H1 (cell line): Measurements from ENCODE around the gene GALNT15. TPM values are rescaled to one million over a fixed set of nuclear protein-coding genes. Genes with fewer than 3 reads are reported as not detected.

ENCODE experiments used
- CTCF ChIA-PET: fragments of 300-600 bp; sonication (Branson Sonifier 250); formaldehyde crosslinking; loops from one replicate; lab custom pipeline; 2021; ENCODE audit not compliant: partially characterized antibody; lab: Charles Lee
- POLR2A ChIA-PET: fragments of 300-600 bp; sonication (Branson Sonifier 250); formaldehyde crosslinking; loops from one replicate; lab custom pipeline; 2021; ENCODE audit warnings: inconsistent platforms; ENCODE audit not compliant: partially characterized antibody; lab: Charles Lee
- DNase-seq, 2 experiments: peaks; one replicate each; pipeline versions ENCODE4 v3.0.0 to v3.0.0-alpha.2; 2010 to 2022; ENCODE audit warnings: low spot score in 2 of 2, low read depth in 1 of 2, mixed read lengths in 1 of 2
- FAIRE-seq: peaks from 2 replicates; lab custom pipeline; 2011; peaks lifted over from hg19 to GRCh38; lab: Jason Lieb, UNC
- H2AFZ ChIP-seq: 2 replicates; pipeline ENCODE4 v1.8.1; 2012; ENCODE audit warnings: low read length, inconsistent platforms
- H2AK5ac ChIP-seq: 2 replicates; pipeline ENCODE4 v1.6.1; 2013; ENCODE audit warnings: low read depth, low read length
- H2BK120ac ChIP-seq: replicated peaks from 2 replicates; pipeline ENCODE3; 2013; ENCODE audit warnings: low read depth, low read length, inconsistent platforms
- H2BK12ac ChIP-seq: 2 replicates; pipeline ENCODE4 v1.6.1; 2013; ENCODE audit warnings: low read depth, low read length
- H2BK15ac ChIP-seq: 2 replicates; pipeline ENCODE4 v1.6.1; 2013; ENCODE audit warnings: low read length
- H2BK20ac ChIP-seq: 2 replicates; pipeline ENCODE4 v1.6.1; 2013; ENCODE audit warnings: low read length
- H2BK5ac ChIP-seq: 2 replicates; pipeline ENCODE4 v1.6.1; 2013; ENCODE audit warnings: low read depth, low read length
- H3K14ac ChIP-seq: 2 replicates; pipeline ENCODE4 v1.6.1; 2013; ENCODE audit warnings: inconsistent platforms; ENCODE audit not compliant: insufficient read length
- H3K18ac ChIP-seq: 2 replicates; pipeline ENCODE4 v1.6.1; 2013; ENCODE audit warnings: low read length; ENCODE audit errors: extremely low read depth
- H3K23ac ChIP-seq: 2 replicates; pipeline ENCODE4 v1.6.1; 2013; ENCODE audit warnings: inconsistent platforms; ENCODE audit not compliant: insufficient read length
- H3K23me2 ChIP-seq: 2 replicates; pipeline ENCODE4 v1.6.1; 2013; ENCODE audit warnings: low read depth, low read length
- H3K27ac ChIP-seq: 2 replicates; pipeline ENCODE4 v1.6.1; 2011; ENCODE audit warnings: low read depth, low read length, inconsistent platforms
- H3K27me3 ChIP-seq, 4 experiments: replicated peaks in 1 of 4; 1 replicate in 1 of 4; 2 replicates in 3 of 4; pipeline versions ENCODE4 v1.6.1 to v1.8.1; 2011 to 2013; ENCODE audit warnings: low read length in 3 of 4, mild to moderate bottlenecking in 3 of 4, inconsistent platforms in 2 of 4, mixed read lengths in 2 of 4, moderate library complexity in 1 of 4; ENCODE audit not compliant: control insufficient read depth in 3 of 4, insufficient read depth in 3 of 4; ENCODE audit errors: extremely low read depth in 1 of 4
- H3K36me3 ChIP-seq, 4 experiments: 2 replicates each; pipeline versions ENCODE4 v1.6.1 to v1.8.1; 2011 to 2013; ENCODE audit warnings: mild to moderate bottlenecking in 4 of 4, low read length in 3 of 4, moderate library complexity in 2 of 4, control low read depth in 1 of 4, inconsistent platforms in 1 of 4; ENCODE audit not compliant: insufficient read depth in 4 of 4, control insufficient read depth in 2 of 4
- H3K4ac ChIP-seq: replicated peaks from 2 replicates; pipeline ENCODE3; 2013; ENCODE audit warnings: low read length, low read depth, mixed read lengths, inconsistent platforms; ENCODE audit not compliant: insufficient read length
- H3K4me1 ChIP-seq, 4 experiments: replicated peaks in 1 of 4; 1 replicate in 1 of 4; 2 replicates in 3 of 4; pipeline versions ENCODE4 v1.6.1 to v1.8.1; 2011 to 2013; ENCODE audit warnings: low read length in 3 of 4, inconsistent platforms in 2 of 4, mixed read lengths in 1 of 4; ENCODE audit not compliant: insufficient read depth in 4 of 4, control insufficient read depth in 3 of 4
- H3K4me2 ChIP-seq, 2 experiments: 2 replicates each; pipeline versions ENCODE4 v1.6.1 to v1.8.1; 2011 to 2013; ENCODE audit warnings: low read depth in 2 of 2, low read length in 2 of 2, control low read depth in 1 of 2, inconsistent platforms in 1 of 2, mild to moderate bottlenecking in 1 of 2; ENCODE audit not compliant: insufficient read depth in 1 of 2
- H3K4me3 ChIP-seq, 4 experiments: fragments of 200-600, 300-600 bp in 1 of 4; sonication (generic), shearing (Covaris generic), sonication (Bioruptor Twin) in 1 of 4; 2 replicates each; pipeline versions ENCODE4 v1.5.1 to v1.8.1; 2011 to 2016; ENCODE audit warnings: low read length in 4 of 4, low read depth in 3 of 4, control low read depth in 2 of 4, inconsistent platforms in 2 of 4, mild to moderate bottlenecking in 2 of 4, mixed read lengths in 1 of 4, moderate library complexity in 1 of 4; ENCODE audit not compliant: insufficient read depth in 2 of 4; ENCODE audit errors: extremely low read depth in 1 of 4
- H3K56ac ChIP-seq: replicated peaks from 2 replicates; pipeline ENCODE3; 2013; ENCODE audit warnings: low read depth, mild to moderate bottlenecking, mixed read lengths, low read length, inconsistent platforms; ENCODE audit not compliant: insufficient read length
- H3K79me1 ChIP-seq: 2 replicates; pipeline ENCODE4 v1.6.1; 2013; ENCODE audit warnings: low read depth, low read length, control low read depth
- H3K79me2 ChIP-seq, 2 experiments: 2 replicates each; pipeline versions ENCODE4 v1.6.1 to v1.8.1; 2012 to 2013; ENCODE audit warnings: low read length in 2 of 2, mild to moderate bottlenecking in 2 of 2, inconsistent platforms in 1 of 2; ENCODE audit not compliant: insufficient read depth in 2 of 2, control insufficient read depth in 1 of 2
- H3K9ac ChIP-seq, 4 experiments: replicated peaks in 1 of 4; 1 replicate in 1 of 4; 2 replicates in 3 of 4; pipeline versions ENCODE4 v1.6.1 to v1.8.1; 2011 to 2013; ENCODE audit warnings: low read depth in 3 of 4, low read length in 3 of 4, control low read depth in 2 of 4, mild to moderate bottlenecking in 2 of 4, moderate library complexity in 2 of 4, inconsistent platforms in 1 of 4; ENCODE audit errors: extremely low read depth in 1 of 4
- H3K9me3 ChIP-seq, 2 experiments: 2 replicates each; pipeline versions ENCODE4 v1.6.1 to v1.8.1; 2012 to 2013; ENCODE audit warnings: mild to moderate bottlenecking in 2 of 2, moderate library complexity in 2 of 2, control low read depth in 1 of 2, inconsistent platforms in 1 of 2, low read depth in 1 of 2, low read length in 1 of 2, mixed read lengths in 1 of 2; ENCODE audit not compliant: insufficient read depth in 2 of 2
- H4K20me1 ChIP-seq, 2 experiments: replicated peaks in 1 of 2; 2 replicates each; pipeline versions ENCODE3 to v1.8.1; 2011 to 2013; ENCODE audit warnings: inconsistent platforms in 2 of 2, low read length in 2 of 2, mild to moderate bottlenecking in 1 of 2; ENCODE audit not compliant: insufficient read depth in 2 of 2, control insufficient read depth in 1 of 2
- H4K5ac ChIP-seq: 2 replicates; pipeline ENCODE4 v1.6.1; 2013; ENCODE audit warnings: low read length, low read depth, mixed read lengths, inconsistent platforms; ENCODE audit not compliant: insufficient read length
- H4K8ac ChIP-seq: 2 replicates; pipeline ENCODE4 v1.8.0; 2013; ENCODE audit warnings: mild to moderate bottlenecking, moderate library complexity, low read length, inconsistent platforms; ENCODE audit not compliant: insufficient read depth; ENCODE audit errors: extremely low read depth
- H4K91ac ChIP-seq: replicated peaks from 2 replicates; pipeline ENCODE3; 2013; ENCODE audit warnings: low read length, mixed read lengths, inconsistent platforms; ENCODE audit not compliant: insufficient read length
- BRCA1 ChIP-seq: IDR thresholded peaks from 2 replicates; pipeline ENCODE4 v1.6.1; 2012; ENCODE audit warnings: low read depth, low read length, improper control_type of control experiment
- CREB1 ChIP-seq: IDR thresholded peaks from 2 replicates; pipeline ENCODE4 v1.6.1; 2012; ENCODE audit warnings: inconsistent platforms
- E2F6 ChIP-seq: IDR thresholded peaks from 2 replicates; pipeline ENCODE4 v1.6.1; 2012; ENCODE audit warnings: inconsistent platforms
- HDAC2 ChIP-seq, 2 experiments: fragments of 300-600 bp in 1 of 2; sonication (generic) in 1 of 2; IDR thresholded peaks; 2 replicates each; pipeline ENCODE4 v1.6.1; 2011 to 2012; ENCODE audit warnings: low read depth in 2 of 2, low read length in 2 of 2, mild to moderate bottlenecking in 2 of 2, moderate library complexity in 2 of 2, borderline replicate concordance in 1 of 2, inconsistent platforms in 1 of 2
- HDAC6 ChIP-seq: IDR thresholded peaks from one replicate; pipeline ENCODE4 v1.7.1; 2012; ENCODE audit warnings: low read depth, mild to moderate bottlenecking, inconsistent platforms, low read length, moderate library complexity
- KDM1A ChIP-seq: fragments of 200-600, 300-600 bp; sonication (generic); IDR thresholded peaks from 2 replicates; pipeline ENCODE4 v1.7.1; 2016; ENCODE audit warnings: mild to moderate bottlenecking, low read length, borderline replicate concordance
- PHF8 ChIP-seq: fragments of 200-600 bp; sonication (generic); conservative IDR thresholded peaks from 2 replicates; pipeline ENCODE4 v1.7.1; 2012; ENCODE audit warnings: low read depth, mild to moderate bottlenecking, inconsistent platforms, low read length, moderate library complexity
- POLR2A ChIP-seq, 2 experiments: IDR thresholded peaks; 1 replicate in 1 of 2; 2 replicates in 1 of 2; pipeline ENCODE4 v1.6.1; 2011; ENCODE audit warnings: low read depth in 2 of 2, low read length in 2 of 2, mild to moderate bottlenecking in 2 of 2; ENCODE audit errors: control extremely low read depth in 1 of 2
- RXRA ChIP-seq: IDR thresholded peaks from 2 replicates; pipeline ENCODE4 v1.6.1; 2011; ENCODE audit warnings: low read depth, mild to moderate bottlenecking, low read length, moderate library complexity; ENCODE audit not compliant: insufficient read depth
- SP2 ChIP-seq: IDR thresholded peaks from 2 replicates; pipeline ENCODE4 v1.6.1; 2012; ENCODE audit warnings: mild to moderate bottlenecking, low read length, inconsistent platforms
- TAF1 ChIP-seq: IDR thresholded peaks from 2 replicates; pipeline ENCODE4 v1.6.1; 2011; ENCODE audit warnings: mild to moderate bottlenecking, low read depth, low read length
- TEAD4 ChIP-seq: IDR thresholded peaks from 2 replicates; pipeline ENCODE4 v1.6.1; 2012; ENCODE audit warnings: low read depth, low read length, inconsistent platforms, mixed read lengths
- YY1 ChIP-seq: IDR thresholded peaks from 2 replicates; pipeline ENCODE4 v1.6.1; 2011; ENCODE audit warnings: low read depth, mild to moderate bottlenecking, low read length
- WGBS, 2 experiments: shearing (Covaris generic) in 1 of 2; methylation state at CpG; one replicate each; pipeline versions ENCODE4 v1.1.6 to v1.1.7; 2013 to 2015; ENCODE audit warnings: low lambda C conversion rate in 2 of 2, mixed read lengths in 2 of 2, inconsistent platforms in 1 of 2, low coverage in 1 of 2, missing lambda C conversion rate in 1 of 2; ENCODE audit not compliant: insufficient replicate concordance in 2 of 2, insufficient coverage in 1 of 2, insufficient read length in 1 of 2; ENCODE audit errors: extremely low coverage in 1 of 2, missing lambda C conversion rate in 1 of 2; 5-methylcytosine and 5-hydroxymethylcytosine counted together
- polyA plus RNA-seq, 7 experiments: library from polyadenylated mRNA; depleted of rRNA in 3 of 7; stranded (reverse) in 5 of 7; unstranded in 2 of 7; fragments of >200 nt in 5 of 7; fragments of 200-250 nt in 2 of 7; gene quantifications; 1 replicate in 5 of 7; 2 replicates in 1 of 7; 4 replicates in 1 of 7; pipeline versions ENCODE4 v1.2.1 to v1.2.3, GENCODE V29; 2011 to 2013; ENCODE audit warnings: missing spikeins in 2 of 7, mixed read lengths in 2 of 7
- total RNA-seq: library from RNA; stranded (reverse); fragmentation: NEBNext Ultra II Directional; extraction: Animal tissue kit (Norgen Biotek cat#: 25700); gene quantifications from 2 replicates; pipeline ENCODE4 v1.2.1, GENCODE V29; 2021

The GALNT15 gene
- total and polyA plus RNA-seq, 2 of the 8 experiments (the other 6 are each of a cell fraction or from before 2014, with no cell fraction given), result 0.02 TPM; not detected in 1

DNA sequence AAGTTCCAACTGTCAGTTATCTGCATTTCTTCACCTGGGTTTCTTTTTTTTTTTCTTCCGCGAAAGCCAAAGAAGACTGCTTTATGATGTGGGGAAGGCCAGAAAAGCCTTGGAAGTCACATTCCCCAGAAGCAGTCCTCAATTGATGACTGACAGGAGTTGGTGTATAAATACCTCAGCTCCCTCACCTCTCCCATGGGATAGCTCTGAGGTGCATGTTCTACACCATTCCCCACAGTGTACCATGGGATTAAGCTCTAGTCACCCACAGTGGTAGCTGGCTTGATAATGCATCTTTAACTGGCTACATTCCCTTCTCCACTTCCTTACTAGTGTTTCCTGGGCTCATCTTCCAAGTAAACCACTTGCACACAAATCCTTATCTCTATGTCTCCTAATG is 59.8 kb downstream of the GALNT15 start:
- WGBS, 2 experiments, result 81% methylated on average over 2 of the region's 2 CpGs; no CpG with 5 or more reads in 1 of the 2 experiments
- CTCF ChIA-PET, result interaction anchor here (1.1 to 2.6 kb wide), 6 partner anchors 10 to 54 kb away, joined by 3 to 9 read pairs (median 4); no protein-coding TSS in a partner anchor
- no peak overlapping the region for H3K4me3 ChIP-seq
- TF ChIP-seq BRCA1 (no peak), SP2 (no peak), POLR2A (IDR thresholded peaks at IDR 0.05; ENCODE audit: control extremely low read depth in 1 of 2, low read depth in 2 of 2, low read length in 2 of 2) (no peak), CREB1 (no peak), PHF8 (no peak), YY1 (no peak), KDM1A (no peak), TEAD4 (no peak), TAF1 (no peak), HDAC6 (no peak), HDAC2 (IDR thresholded peaks at IDR 0.05; ENCODE audit: borderline replicate concordance in 1 of 2, low read depth in 2 of 2, low read length in 2 of 2) (no peak), RXRA (no peak), E2F6 (no peak)

More for the DNA sequence above, 59.8 kb downstream of the GALNT15 start:
- Histone ChIP-seq H3K4ac (no peak overlapping the region), H3K79me2 (no peaks in the 10 kb centered on the region), H2BK15ac (no peak overlapping the region), H4K5ac (no peak overlapping the region), H4K20me1 (no peaks in the 10 kb centered on the region), H3K27me3 (no peaks in the 10 kb centered on the region), H3K27ac (no peak overlapping the region), H3K9ac (no peak overlapping the region), H2AK5ac (no peak overlapping the region), H3K18ac (no peak overlapping the region), H3K14ac (no peak overlapping the region), H2BK5ac (no peak overlapping the region), H2BK120ac (no peak overlapping the region), H4K91ac (no peak overlapping the region), H2AFZ (no peak overlapping the region), H3K23ac (no peak overlapping the region), H3K79me1 (no peaks in the 10 kb centered on the region), H3K4me1 (no peaks in the 10 kb centered on the region), H3K23me2 (no peaks in the 10 kb centered on the region), H4K8ac (no peak overlapping the region), H3K4me2 (no peak overlapping the region), H3K56ac (no peak overlapping the region), H2BK20ac (no peak overlapping the region), H3K9me3 (no peaks in the 10 kb centered on the region), H3K36me3 (no peaks in the 10 kb centered on the region), H2BK12ac (no peak overlapping the region)
- DNase-seq (no peak), FAIRE-seq (no peak)
- POLR2A ChIA-PET, result interaction anchor here (0.6 to 0.7 kb wide), 2 partner anchors 183 to 512 kb away, joined by 3 read pairs; no protein-coding TSS in a partner anchor
